Fibroblast of villous mesenchyme (primary cell): ENCODE data around the gene OIT3. TPM values are rescaled to one million over a fixed set of nuclear protein-coding genes. Genes with fewer than 3 reads are reported as not detected.
"Not testable (repeated sequence)": the region's sequence is repeated elsewhere in the genome, so short reads cannot be mapped to it uniquely, and the experiment has no call there.

Experiments used
- DNase-seq: peaks from one replicate; pipeline ENCODE4 v3.0.0-alpha.2; 2010; ENCODE audit warnings: low read depth
- H3K4me3 ChIP-seq: 2 replicates; pipeline ENCODE4 v1.5.1; 2011; ENCODE audit warnings: low read depth, mild to moderate bottlenecking, low read length
- CTCF ChIP-seq: IDR thresholded peaks from 2 replicates; pipeline ENCODE4 v1.5.1; 2012; ENCODE audit warnings: low read depth, mild to moderate bottlenecking, low read length; ENCODE audit not compliant: insufficient read depth
- total RNA-seq: library from RNA; depleted of rRNA; stranded (reverse); fragments of >200 nt; gene quantifications from 2 replicates; pipeline ENCODE4 v1.2.3, GENCODE V29; 2012

Gene OIT3
- total RNA-seq, 1 donor: under 0.01 TPM

GRCh38 chr10:72898616-72899015, 5.1 kb downstream of the OIT3 start:
- H3K4me3 ChIP-seq: no peak overlapping the region
- TF ChIP-seq CTCF: no peak
- DNase-seq: no peak

GRCh38 chr10:72899545-72899944, 6.0 kb downstream of the OIT3 start:
- no peak for DNase-seq
- no peak overlapping the region for H3K4me3 ChIP-seq
- TF ChIP-seq CTCF: no peak

DNA sequence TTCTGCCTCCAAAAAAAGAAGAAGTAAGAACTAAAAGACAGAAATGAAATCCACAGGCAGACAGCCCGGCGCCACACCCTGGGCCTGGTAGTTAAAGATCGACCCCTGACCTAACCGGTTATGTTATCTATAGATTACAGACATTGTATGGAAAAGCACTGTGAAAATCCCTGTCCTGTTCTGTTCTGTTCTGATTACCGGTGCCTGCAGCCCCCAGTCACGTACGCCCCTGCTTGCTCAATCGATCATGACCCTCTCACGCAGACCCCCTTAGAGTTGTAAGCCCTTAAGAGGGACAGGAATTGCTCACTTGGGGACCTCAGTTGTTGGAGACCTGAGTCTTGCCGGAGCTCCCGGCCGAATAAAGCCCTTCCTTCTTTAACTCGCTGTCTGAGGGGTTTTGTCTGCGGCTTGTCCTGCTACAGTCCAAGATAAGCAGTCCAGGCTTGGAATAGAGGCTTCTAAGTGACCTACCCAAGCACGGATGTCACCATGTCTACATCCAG, 10.5 kb downstream of the OIT3 start:
- not testable (repeated sequence) for H3K4me3 ChIP-seq

DNA sequence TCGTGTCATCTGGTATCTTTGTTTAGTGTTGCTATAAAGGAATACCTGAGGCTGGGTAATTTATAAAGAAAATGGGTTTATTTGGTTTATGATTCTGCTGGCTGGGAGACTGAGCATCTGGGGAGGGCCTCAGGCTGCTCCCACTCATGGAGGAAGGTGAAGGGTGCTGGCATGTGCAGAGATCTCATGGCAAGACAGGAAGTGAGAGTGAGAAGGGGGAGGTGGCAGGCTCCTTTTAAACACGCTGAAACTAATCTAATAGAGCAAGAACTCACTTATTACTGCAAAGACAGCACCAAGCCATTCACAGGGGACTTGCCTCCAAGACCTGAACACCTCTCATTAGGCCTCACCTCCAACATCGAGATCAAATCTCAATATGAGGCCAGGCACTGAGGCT, 11.3 kb downstream of the OIT3 start:
- no peak overlapping the region for H3K4me3 ChIP-seq
- no peak for TF ChIP-seq CTCF
- no peak for DNase-seq

More for the DNA sequence above, 10.5 kb downstream of the OIT3 start:
- not testable (repeated sequence) for DNase-seq

- DNase-seq: no peak
- no peak for TF ChIP-seq CTCF
- no peak overlapping the region for H3K4me3 ChIP-seq
Observed at GRCh38 chr10:72906446-72906845, 12.9 kb downstream of the OIT3 start.

DNA sequence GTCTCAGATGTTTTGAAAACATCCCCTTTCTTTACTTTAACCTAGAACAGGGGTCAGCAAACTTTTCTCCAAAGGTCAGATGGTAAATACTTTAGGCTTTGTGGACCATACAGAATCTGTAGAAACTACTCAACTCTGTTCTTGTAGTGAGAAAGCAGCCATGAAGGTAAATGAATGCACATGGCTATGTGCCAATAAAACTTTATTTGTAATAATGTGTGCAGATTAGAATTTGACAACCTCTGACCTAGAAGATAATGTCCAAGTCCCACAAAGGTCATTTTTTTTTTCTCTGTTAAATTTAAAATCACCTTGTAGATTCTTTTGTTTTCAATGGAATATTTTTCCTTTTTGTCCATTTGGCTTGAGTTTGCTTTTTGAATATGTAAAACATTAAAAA, 17.2 kb downstream of the OIT3 start:
- no peak overlapping the region for H3K4me3 ChIP-seq
- no peak for DNase-seq
- no peak for TF ChIP-seq CTCF

DNA sequence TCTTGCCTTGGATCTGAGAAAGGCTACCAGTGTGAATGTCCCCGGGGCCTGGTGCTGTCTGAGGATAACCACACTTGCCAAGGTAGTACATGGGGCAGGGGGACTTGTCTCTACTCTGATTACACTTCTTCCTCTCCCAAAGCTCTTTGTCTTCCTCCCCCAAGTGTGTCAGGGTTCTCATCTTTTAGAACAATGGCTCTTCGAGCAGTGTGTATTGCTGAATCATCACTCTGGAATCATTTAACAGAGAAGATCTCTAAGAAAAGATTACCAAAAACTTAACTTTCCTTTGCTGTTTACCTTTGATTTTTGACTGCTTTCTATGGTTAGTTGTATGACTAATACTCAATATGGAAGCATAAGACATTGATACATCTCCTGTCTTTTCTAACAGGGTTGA, 18.2 kb downstream of the OIT3 start:
- DNase-seq: no peak
- no peak for TF ChIP-seq CTCF
- H3K4me3 ChIP-seq: no peak overlapping the region
